ENCODE data around the gene NCKAP5L. TPM values are rescaled to one million over a fixed set of nuclear protein-coding genes. Genes with fewer than 3 reads are reported as not detected.
"Not testable (repeated sequence)": the region's sequence is repeated elsewhere in the genome, so short reads cannot be mapped to it uniquely, and the experiment has no call there.

NCKAP5L gene
- polyA plus RNA-seq, 3 donors = 3.7 to 14.9 (median 6.8) TPM

DNA sequence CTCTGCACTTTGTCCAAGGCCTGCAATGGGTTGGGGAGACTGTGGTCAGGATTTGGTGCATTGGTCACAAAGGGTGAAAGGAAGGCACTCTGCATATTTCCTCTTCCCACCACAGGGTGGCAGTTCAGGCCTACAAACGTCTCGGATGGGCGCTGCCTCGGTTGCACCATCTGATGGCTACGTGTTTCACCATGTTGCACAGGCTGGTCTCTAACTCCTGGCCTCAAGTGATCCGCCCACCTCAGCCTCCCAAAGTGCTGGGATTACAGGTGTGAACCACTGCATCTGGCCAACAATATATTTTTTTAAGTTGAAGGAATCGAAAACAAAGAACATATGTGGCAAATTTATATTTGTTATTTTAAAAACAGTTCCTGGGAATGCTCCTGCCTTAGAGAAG is 51.8 kb downstream of the NCKAP5L start:
- H3K79me2 ChIP-seq (ENCODE audit: insufficient read depth, low read length) = no peaks in the 10 kb centered on the region
- DNase-seq = peak; percentile 68 to 87 (median 84)
- Mint-ChIP-seq H3K4me1 (peaks cover 18% of the 10 kb centered on the region), H3K4me3 (peak overlapping the region in 1 of 2 donors; percentile 77), H3K27ac (peak overlapping the region in 1 of 7 donors; percentile 12), H3K9me3 (peaks cover 5 to 13% (median 9%) of the 10 kb centered on the region in 7 donors), H3K27me3 (ENCODE audit: low read depth in 3 of 3) (peaks cover 7 to 8% (median 8%) of the 10 kb centered on the region in 3 donors), H3K36me3 (no peaks in the 10 kb centered on the region)
- H3K9me3 ChIP-seq (replicated peaks in 1 of 2; ENCODE audit: control insufficient read depth in 1 of 2, insufficient read depth in 1 of 2, low read length in 2 of 2) = no peaks in the 10 kb centered on the region
- no peak overlapping the region for H3K27ac ChIP-seq (ENCODE audit: low read depth in 1 of 2, low read length in 2 of 2)
- TF ChIP-seq, protein P1, sequence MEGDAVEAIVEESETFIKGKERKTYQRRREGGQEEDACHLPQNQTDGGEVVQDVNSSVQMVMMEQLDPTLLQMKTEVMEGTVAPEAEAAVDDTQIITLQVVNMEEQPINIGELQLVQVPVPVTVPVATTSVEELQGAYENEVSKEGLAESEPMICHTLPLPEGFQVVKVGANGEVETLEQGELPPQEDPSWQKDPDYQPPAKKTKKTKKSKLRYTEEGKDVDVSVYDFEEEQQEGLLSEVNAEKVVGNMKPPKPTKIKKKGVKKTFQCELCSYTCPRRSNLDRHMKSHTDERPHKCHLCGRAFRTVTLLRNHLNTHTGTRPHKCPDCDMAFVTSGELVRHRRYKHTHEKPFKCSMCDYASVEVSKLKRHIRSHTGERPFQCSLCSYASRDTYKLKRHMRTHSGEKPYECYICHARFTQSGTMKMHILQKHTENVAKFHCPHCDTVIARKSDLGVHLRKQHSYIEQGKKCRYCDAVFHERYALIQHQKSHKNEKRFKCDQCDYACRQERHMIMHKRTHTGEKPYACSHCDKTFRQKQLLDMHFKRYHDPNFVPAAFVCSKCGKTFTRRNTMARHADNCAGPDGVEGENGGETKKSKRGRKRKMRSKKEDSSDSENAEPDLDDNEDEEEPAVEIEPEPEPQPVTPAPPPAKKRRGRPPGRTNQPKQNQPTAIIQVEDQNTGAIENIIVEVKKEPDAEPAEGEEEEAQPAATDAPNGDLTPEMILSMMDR (IDR thresholded peaks at IDR 0.05) = peak; percentile 87
- H3K9ac ChIP-seq (ENCODE audit: insufficient read depth, low read length, poor library complexity, severe bottlenecking) = no peak overlapping the region
- no peaks in the 10 kb centered on the region for H3K27me3 ChIP-seq (ENCODE audit: control insufficient read depth in 2 of 2, insufficient read depth in 2 of 2, low read length in 2 of 2)
- no peak overlapping the region for H3K4me2 ChIP-seq (replicated peaks; ENCODE audit: extremely low read depth, low read length, poor library complexity, severe bottlenecking)
- H2AFZ ChIP-seq (ENCODE audit: insufficient read depth, low read depth, low read length, poor library complexity, severe bottlenecking) = no peak overlapping the region
- WGBS (ENCODE audit: insufficient coverage) = 0% methylated on average over 5 of the region's 7 CpGs
- H4K20me1 ChIP-seq (ENCODE audit: insufficient read depth, low read length) = no peaks in the 10 kb centered on the region
- H3K4me3 ChIP-seq (replicated peaks in 1 of 3; ENCODE audit: low read depth in 2 of 3, low read length in 3 of 3) = no peak overlapping the region
- H3K36me3 ChIP-seq (replicated peaks in 1 of 2; ENCODE audit: control insufficient read depth in 1 of 2, insufficient read depth in 2 of 2, low read length in 2 of 2) = no peaks in the 10 kb centered on the region
- intact Hi-C loops (cut with micrococcal nuclease) = loop anchor here in 1 of 2 donors (5.0 kb wide), 1 partner anchor 61 kb away; no protein-coding TSS in a partner anchor
- H3K4me1 ChIP-seq (ENCODE audit: control insufficient read depth in 1 of 2, insufficient read depth in 2 of 2, low read length in 2 of 2) = peaks cover 4 to 10% of the 10 kb centered on the region in 2 donors

DNA sequence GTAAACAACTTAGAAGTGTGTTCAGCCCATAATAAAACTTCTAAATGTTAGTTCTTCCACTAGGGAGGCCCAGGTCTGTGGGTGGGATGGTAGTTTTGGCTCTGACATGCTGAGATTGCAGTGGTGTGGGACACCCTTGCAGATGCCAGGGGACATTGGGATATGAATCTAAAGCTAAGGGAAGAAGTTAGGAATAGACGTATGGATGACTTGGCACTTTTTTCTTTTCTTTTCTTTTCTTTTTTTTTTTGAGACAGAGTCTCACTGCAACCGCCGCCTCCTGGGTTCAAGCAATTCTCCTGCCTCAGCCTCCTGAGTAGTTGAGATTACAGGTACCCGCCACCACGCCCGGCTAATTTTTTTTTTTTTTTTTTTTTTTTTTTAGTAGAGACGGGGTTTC is 55.1 kb downstream of the NCKAP5L start:
- H3K27me3 ChIP-seq (ENCODE audit: control insufficient read depth in 2 of 2, insufficient read depth in 2 of 2, low read length in 2 of 2); H3K9me3 Mint-ChIP-seq; H3K9me3 ChIP-seq (replicated peaks in 1 of 2; ENCODE audit: control insufficient read depth in 1 of 2, insufficient read depth in 1 of 2, low read length in 2 of 2); H3K27me3 Mint-ChIP-seq (ENCODE audit: low read depth in 3 of 3); H2AFZ ChIP-seq (ENCODE audit: insufficient read depth, low read depth, low read length, poor library complexity, severe bottlenecking); H3K4me3 ChIP-seq (replicated peaks in 1 of 3; ENCODE audit: low read depth in 2 of 3, low read length in 3 of 3); DNase-seq; intact Hi-C loops (cut with micrococcal nuclease); H3K36me3 ChIP-seq (replicated peaks in 1 of 2; ENCODE audit: control insufficient read depth in 1 of 2, insufficient read depth in 2 of 2, low read length in 2 of 2); H3K36me3 Mint-ChIP-seq; H3K27ac ChIP-seq (ENCODE audit: low read depth in 1 of 2, low read length in 2 of 2); H3K4me3 Mint-ChIP-seq; H3K79me2 ChIP-seq (ENCODE audit: insufficient read depth, low read length); H3K4me1 ChIP-seq (ENCODE audit: control insufficient read depth in 1 of 2, insufficient read depth in 2 of 2, low read length in 2 of 2); H4K20me1 ChIP-seq (ENCODE audit: insufficient read depth, low read length); H3K9ac ChIP-seq (ENCODE audit: insufficient read depth, low read length, poor library complexity, severe bottlenecking); H3K4me2 ChIP-seq (replicated peaks; ENCODE audit: extremely low read depth, low read length, poor library complexity, severe bottlenecking); H3K27ac Mint-ChIP-seq: not testable (repeated sequence)
- peaks cover 14% of the 10 kb centered on the region for H3K4me1 Mint-ChIP-seq
- whole genome bisulfite sequencing (ENCODE audit: insufficient coverage) = no CpG with 5 or more reads among the region's 7 CpGs

Measured in CD14-positive monocyte (primary cell).